ENCODE measurements around the gene NEU4.

NEU4 gene

DNA sequence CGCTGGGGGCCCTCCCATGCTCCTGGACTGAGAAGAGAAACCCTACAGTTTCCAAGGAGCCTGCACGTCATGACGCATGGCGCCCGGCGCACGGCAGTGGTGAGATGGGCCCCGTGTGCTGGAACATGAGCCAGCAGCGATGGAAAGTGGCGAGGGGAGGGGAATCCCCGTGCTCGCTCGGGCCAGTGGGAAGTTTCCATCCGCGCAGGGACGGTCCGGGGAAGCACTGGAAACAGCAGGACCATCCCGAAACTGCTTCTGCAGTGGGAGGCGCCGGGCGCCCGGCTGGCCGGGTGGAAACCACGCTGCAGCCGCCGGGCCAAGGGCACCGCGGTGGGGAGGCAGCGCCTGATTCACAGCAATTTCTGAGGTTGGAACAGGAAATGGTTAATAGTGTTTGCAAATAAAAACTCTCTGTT lies 54.6 kb downstream of the NEU4 start:
- no peak for DNase-seq (ENCODE audit: low read depth, low spot score)

DNA sequence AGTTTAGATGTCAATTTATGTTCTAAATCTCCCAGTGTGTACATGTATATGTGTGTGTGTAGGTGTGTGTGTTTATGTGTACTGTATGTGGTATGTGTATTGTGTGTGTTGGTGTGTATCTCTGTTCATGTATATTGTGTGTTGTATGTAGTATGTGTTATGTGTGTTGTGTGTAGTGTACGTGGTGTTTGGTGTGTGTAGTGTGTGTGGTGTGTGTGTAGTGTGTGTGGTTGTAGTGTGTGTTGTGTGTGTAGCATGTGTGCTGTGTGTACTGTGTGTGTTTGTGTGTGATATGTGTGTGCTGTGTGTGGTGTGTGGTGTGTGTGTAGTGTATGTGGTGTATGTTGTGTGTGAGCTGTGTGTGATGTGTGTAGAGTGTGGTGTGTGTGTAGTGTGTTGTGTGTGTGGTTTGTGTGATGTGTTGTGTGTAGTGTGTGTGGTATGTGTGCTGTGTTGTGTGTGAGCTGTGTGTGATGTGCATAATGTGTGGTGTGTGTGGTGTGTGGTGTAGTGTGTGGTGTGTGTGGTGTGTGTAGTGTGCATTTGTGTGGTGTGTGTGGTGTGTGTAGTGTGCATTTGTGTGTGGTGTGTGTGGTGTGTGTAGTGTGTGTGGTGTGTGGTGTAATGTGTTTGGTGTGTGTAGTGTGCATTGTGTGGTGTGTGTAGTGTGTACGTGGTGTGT lies 55.3 kb downstream of the NEU4 start:
- DNase-seq (ENCODE audit: low read depth, low spot score) = no peak

DNA sequence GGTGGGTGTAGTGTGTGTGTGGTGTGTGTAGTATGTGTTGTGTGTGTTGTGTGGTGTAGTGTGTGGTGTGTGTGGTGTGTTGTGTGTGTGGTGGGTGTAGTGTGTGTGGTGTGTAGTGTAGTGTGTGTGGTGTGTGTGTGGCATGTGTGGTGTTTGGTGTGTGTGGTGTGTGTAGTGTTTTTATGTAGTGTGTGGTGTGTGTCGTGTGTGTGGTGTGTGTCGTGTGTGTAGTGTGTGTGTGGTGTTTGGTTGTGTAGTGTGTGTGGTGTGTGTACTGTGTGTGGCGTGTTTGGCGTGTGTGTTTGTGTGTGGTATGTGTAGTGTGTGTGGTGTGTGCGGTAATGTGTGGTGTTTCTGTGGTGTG lies 55.8 kb downstream of the NEU4 start:
- DNase-seq (ENCODE audit: low read depth, low spot score) = no peak

DNA sequence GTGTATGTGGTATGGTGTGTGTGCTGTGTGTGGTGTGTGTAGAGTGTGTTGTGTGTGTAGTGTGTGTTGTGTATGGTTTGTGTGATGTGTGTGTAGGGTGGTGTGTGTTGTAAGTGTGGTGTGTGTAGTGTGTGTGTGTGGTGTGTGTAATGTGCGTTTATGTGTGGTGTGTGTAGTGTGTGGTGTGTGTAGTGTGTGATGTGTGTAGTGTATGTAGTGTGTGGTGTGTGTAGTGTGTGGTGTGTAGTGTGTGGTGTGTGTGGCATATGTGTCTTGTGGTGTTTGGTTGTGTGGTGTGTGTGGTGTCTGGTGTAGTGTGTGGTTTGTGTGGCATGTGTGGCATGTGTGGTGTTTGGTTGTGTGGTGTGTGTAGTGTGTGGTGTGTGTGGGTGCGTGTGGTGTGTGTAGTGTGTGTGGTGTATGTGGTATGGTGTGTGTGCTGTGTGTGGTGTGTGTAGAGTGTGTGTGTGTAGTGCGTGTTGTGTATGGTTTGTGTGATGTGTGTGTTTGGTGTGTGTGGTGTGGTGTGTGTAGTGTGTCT lies 56.5 kb downstream of the NEU4 start:
- DNase-seq (ENCODE audit: low read depth, low spot score) = no peak

DNA sequence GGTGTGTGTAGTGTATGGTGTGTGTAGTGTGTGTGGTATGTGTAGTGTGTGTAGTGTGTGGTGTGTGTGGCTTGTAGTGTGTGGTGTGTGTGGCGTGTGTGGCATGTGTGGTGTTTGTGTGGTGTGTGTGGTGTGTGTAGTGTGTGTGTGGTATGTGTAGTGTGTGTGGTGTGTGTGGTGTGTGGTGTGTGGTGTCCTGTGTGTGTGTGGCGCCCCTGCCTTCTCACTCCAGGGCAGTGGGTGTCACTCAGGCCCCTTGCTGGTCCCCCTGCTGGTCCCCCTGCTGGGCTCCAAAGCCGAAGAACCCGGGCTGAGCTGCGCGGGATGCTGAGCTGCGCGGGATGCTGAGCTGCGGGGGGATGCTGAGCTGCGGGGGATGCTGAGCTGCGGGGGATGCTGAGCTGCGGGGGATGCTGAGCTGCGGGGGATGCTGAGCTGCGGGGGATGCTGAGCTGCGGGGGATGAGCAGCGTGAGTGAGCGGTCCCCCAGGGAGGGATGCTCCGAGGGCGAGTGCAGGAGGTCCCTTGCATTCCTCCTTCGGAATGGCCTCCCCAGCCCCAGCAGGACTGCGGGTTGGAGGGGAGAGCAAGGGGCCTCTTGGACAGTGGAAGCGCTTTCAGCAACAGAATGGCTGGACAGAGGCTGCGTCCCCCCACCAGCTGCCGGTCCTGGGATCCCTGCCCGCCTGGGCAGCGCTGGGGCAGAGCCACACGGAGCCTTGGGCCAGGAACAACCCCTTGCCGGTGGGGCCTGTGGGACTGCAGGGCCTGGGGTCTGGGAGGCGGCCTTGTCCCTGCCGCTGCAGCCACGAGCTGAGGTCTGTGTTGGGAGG lies 57.2 kb downstream of the NEU4 start:
- peak; percentile 66 for DNase-seq (ENCODE audit: low read depth, low spot score)

All from astrocyte of the hippocampus (primary cell).